Measurements from ENCODE around the gene PHC2. TPM values are rescaled to one million over a fixed set of nuclear protein-coding genes. Genes with fewer than 3 reads are reported as not detected.
A peak's percentile ranks its signal among the peaks of the same experiment; 100 is the strongest.

The PHC2 gene
- polyA plus RNA-seq, 1 donor (not counting 4 experiments of a cell fraction or from before 2014, with no cell fraction given): 51.7 TPM

GRCh38 chr1:33332357-33332789, 98.5 kb downstream of the PHC2 start:
- H3K36me3 ChIP-seq (ENCODE audit: control insufficient read depth in 2 of 2, extremely low read depth in 1 of 2, insufficient read depth in 2 of 2, low read length in 2 of 2): peaks cover 52 to 54% of the 10 kb centered on the region in 2 experiments
- dilution Hi-C loops (cut with MboI; ENCODE audit: extremely low pct_ligation_motif_present, low sequenced_read_pairs): no loop called here
- H3K4me3 ChIP-seq (ENCODE audit: control insufficient read depth in 2 of 3, extremely low read depth in 1 of 3, insufficient read depth in 2 of 3, low read depth in 1 of 3, low read length in 3 of 3): no peak overlapping the region
- no peaks in the 10 kb centered on the region for H3K27me3 ChIP-seq (ENCODE audit: control insufficient read depth, extremely low read depth, insufficient read depth, low read length)
- no peak overlapping the region for H3K4me2 ChIP-seq (ENCODE audit: control insufficient read depth, extremely low read depth, insufficient read depth, low read depth, low read length)
- FAIRE-seq (no peak), DNase-seq (ENCODE audit: low read depth, low spot score) (no peak)
- no peaks in the 10 kb centered on the region for H3K9me1 ChIP-seq (ENCODE audit: control insufficient read depth, extremely low read depth, insufficient read depth, low read length)
- peaks cover 49% of the 10 kb centered on the region for H4K20me1 ChIP-seq (ENCODE audit: control insufficient read depth, extremely low read depth, insufficient read depth, low read length)
- TF ChIP-seq EZH2 (IDR thresholded peaks at IDR 0.05; ENCODE audit: low read length): no peak
- TF ChIP-seq, protein P1, sequence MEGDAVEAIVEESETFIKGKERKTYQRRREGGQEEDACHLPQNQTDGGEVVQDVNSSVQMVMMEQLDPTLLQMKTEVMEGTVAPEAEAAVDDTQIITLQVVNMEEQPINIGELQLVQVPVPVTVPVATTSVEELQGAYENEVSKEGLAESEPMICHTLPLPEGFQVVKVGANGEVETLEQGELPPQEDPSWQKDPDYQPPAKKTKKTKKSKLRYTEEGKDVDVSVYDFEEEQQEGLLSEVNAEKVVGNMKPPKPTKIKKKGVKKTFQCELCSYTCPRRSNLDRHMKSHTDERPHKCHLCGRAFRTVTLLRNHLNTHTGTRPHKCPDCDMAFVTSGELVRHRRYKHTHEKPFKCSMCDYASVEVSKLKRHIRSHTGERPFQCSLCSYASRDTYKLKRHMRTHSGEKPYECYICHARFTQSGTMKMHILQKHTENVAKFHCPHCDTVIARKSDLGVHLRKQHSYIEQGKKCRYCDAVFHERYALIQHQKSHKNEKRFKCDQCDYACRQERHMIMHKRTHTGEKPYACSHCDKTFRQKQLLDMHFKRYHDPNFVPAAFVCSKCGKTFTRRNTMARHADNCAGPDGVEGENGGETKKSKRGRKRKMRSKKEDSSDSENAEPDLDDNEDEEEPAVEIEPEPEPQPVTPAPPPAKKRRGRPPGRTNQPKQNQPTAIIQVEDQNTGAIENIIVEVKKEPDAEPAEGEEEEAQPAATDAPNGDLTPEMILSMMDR (optimal IDR thresholded peaks at IDR 0.05 in 1 of 3, IDR thresholded peaks at IDR 0.05 in 1 of 3, conservative IDR thresholded peaks at IDR 0.05 in 1 of 3; ENCODE audit: extremely low read depth in 1 of 3, insufficient read depth in 2 of 3, low read length in 3 of 3): no peak
- H3K9ac ChIP-seq (ENCODE audit: control insufficient read depth, extremely low read depth, insufficient read depth, low read length): peak overlapping the region; percentile 6
- peaks cover 56% of the 10 kb centered on the region for H3K4me1 ChIP-seq (ENCODE audit: control insufficient read depth, extremely low read depth, insufficient read depth, low read length)
- H2AFZ ChIP-seq (ENCODE audit: control insufficient read depth, low read length): no peak overlapping the region
- peak overlapping the region; percentile 22 for H3K27ac ChIP-seq (ENCODE audit: control insufficient read depth, insufficient read depth, low read length)
- H3K79me2 ChIP-seq (ENCODE audit: control insufficient read depth, insufficient read depth, low read length): peaks cover 60% of the 10 kb centered on the region
- H3K9me3 ChIP-seq (ENCODE audit: control insufficient read depth, low read depth, low read length): no peaks in the 10 kb centered on the region

DNA sequence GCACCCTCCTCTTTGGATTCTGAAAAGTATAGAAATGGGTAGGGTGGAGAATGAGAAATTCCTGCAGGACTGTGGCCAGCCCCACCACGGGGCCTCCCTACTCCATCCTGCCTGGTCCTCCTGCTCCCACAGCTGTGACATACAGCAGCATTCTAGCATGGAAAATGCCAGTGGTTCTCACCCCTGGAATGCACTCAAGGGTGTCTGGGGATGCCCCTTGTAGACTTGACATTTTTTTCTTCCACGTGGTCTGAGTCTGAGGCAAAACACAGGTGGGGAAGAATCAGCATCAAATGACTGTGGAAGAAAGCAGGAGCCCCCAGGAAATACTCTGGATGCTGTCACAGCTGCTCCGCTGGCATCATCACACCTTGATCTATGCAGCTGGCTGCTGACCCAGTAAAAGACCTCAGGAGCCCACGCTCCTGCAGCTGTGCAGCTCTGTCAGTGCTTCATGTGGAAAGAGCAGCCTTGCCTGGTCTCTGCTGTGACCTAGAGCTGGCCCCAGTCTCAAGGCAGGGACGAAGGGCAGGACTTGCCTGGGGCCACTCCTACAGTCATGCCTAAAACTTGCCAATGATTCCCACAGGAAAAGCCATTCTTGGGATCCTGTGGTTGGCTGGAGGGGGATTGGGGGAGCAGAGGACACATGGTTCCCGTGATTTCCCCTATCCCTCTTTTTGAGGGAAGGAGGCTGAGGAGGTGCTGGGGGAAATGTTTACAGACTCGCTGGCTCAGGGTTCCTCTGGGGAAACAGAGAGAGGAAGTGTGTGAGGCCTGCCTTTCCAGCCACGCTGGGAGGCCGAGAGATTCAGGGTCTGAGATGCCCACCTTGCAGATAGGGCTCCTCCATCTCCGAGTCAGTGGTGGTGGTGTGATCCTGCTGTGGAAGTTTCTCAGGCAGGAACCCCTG, 99.2 kb downstream of the PHC2 start:
- H3K9me1 ChIP-seq (ENCODE audit: control insufficient read depth, extremely low read depth, insufficient read depth, low read length): no peaks in the 10 kb centered on the region
- no peak overlapping the region for H3K4me2 ChIP-seq (ENCODE audit: control insufficient read depth, extremely low read depth, insufficient read depth, low read depth, low read length)
- no peaks in the 10 kb centered on the region for H3K27me3 ChIP-seq (ENCODE audit: control insufficient read depth, extremely low read depth, insufficient read depth, low read length)
- no peak overlapping the region for H2AFZ ChIP-seq (ENCODE audit: control insufficient read depth, low read length)
- H3K79me2 ChIP-seq (ENCODE audit: control insufficient read depth, insufficient read depth, low read length): peaks cover 56% of the 10 kb centered on the region
- H3K36me3 ChIP-seq (ENCODE audit: control insufficient read depth in 2 of 2, extremely low read depth in 1 of 2, insufficient read depth in 2 of 2, low read length in 2 of 2): peaks cover 58 to 60% of the 10 kb centered on the region in 2 experiments
- H3K27ac ChIP-seq (ENCODE audit: control insufficient read depth, insufficient read depth, low read length): peak overlapping the region; percentile 22
- no peak overlapping the region for H3K4me3 ChIP-seq (ENCODE audit: control insufficient read depth in 2 of 3, extremely low read depth in 1 of 3, insufficient read depth in 2 of 3, low read depth in 1 of 3, low read length in 3 of 3)
- dilution Hi-C loops (cut with MboI; ENCODE audit: extremely low pct_ligation_motif_present, low sequenced_read_pairs): no loop called here
- DNase-seq (ENCODE audit: low read depth, low spot score): no peak
- H4K20me1 ChIP-seq (ENCODE audit: control insufficient read depth, extremely low read depth, insufficient read depth, low read length): peaks cover 48% of the 10 kb centered on the region
- no peak overlapping the region for H3K9ac ChIP-seq (ENCODE audit: control insufficient read depth, extremely low read depth, insufficient read depth, low read length)
- peaks cover 55% of the 10 kb centered on the region for H3K4me1 ChIP-seq (ENCODE audit: control insufficient read depth, extremely low read depth, insufficient read depth, low read length)
- no peaks in the 10 kb centered on the region for H3K9me3 ChIP-seq (ENCODE audit: control insufficient read depth, low read depth, low read length)
- TF ChIP-seq, protein P1 (optimal IDR thresholded peaks at IDR 0.05 in 1 of 3, IDR thresholded peaks at IDR 0.05 in 1 of 3, conservative IDR thresholded peaks at IDR 0.05 in 1 of 3; ENCODE audit: extremely low read depth in 1 of 3, insufficient read depth in 2 of 3, low read length in 3 of 3): no peak
- no peak for TF ChIP-seq EZH2 (IDR thresholded peaks at IDR 0.05; ENCODE audit: low read length)
- FAIRE-seq: no peak
